PC-9 (cell line): ENCODE results near the gene GPR17.
A peak's percentile ranks its signal among the peaks of the same experiment; 100 is the strongest.

Experiments
- CTCF ChIP-seq: fragments of 200-600 bp; sonication (generic); conservative IDR thresholded peaks from 2 replicates; pipeline ENCODE4 v1.6.1; 2017; ENCODE audit warnings: mixed run types, antibody characterized with exemption, mild to moderate bottlenecking, moderate library complexity
- EZH2 ChIP-seq: fragments of 200-600 bp; sonication (generic); IDR thresholded peaks from 2 replicates; pipeline ENCODE4 v1.8.0; 2017; ENCODE audit warnings: antibody characterized with exemption, low read depth

- peak; percentile 97 for TF ChIP-seq CTCF
- TF ChIP-seq EZH2 = no peak
Observed at GRCh38 chr2:127649684-127650040, 3.7 kb downstream of the GPR17 start.
